CD8-positive, alpha-beta memory T cell (primary cell): ENCODE measurements around the gene HMCN2. TPM values are rescaled to one million over a fixed set of nuclear protein-coding genes. Genes with fewer than 3 reads are reported as not detected.

Source experiments
- CTCF ChIA-PET: fragments of 350-600 bp; sonication (Branson Sonifier 250); formaldehyde crosslinking; loops from one replicate; lab custom pipeline; 2021; ENCODE audit warnings: antibody characterized with exemption; lab: Charles Lee
- POLR2A ChIA-PET: fragments of 350-600 bp; sonication (Branson Sonifier 250); formaldehyde crosslinking; loops from one replicate; lab custom pipeline; 2021; ENCODE audit warnings: antibody characterized with exemption; lab: Charles Lee
- DNase-seq, 5 donors: peaks; one replicate each; pipeline versions ENCODE4 v3.0.0 to v3.0.0-alpha.2; 2020 to 2022; ENCODE audit warnings: mixed read lengths in 1 of 5
- H3K27ac ChIP-seq: one replicate; pipeline ENCODE4 v1.7.0; 2013; ENCODE audit warnings: low read depth, mild to moderate bottlenecking, low read length, moderate library complexity
- H3K27me3 ChIP-seq: 2 replicates; pipeline ENCODE4 v1.7.0; 2013; ENCODE audit warnings: low read length, mild to moderate bottlenecking; ENCODE audit not compliant: insufficient read depth, poor library complexity, severe bottlenecking
- H3K36me3 ChIP-seq: 2 replicates; pipeline ENCODE4 v1.7.0; 2013; ENCODE audit warnings: mild to moderate bottlenecking, low read length, moderate library complexity; ENCODE audit not compliant: insufficient read depth
- H3K4me1 ChIP-seq: 2 replicates; pipeline ENCODE4 v1.7.0; 2013; ENCODE audit warnings: mild to moderate bottlenecking, low read length, moderate library complexity; ENCODE audit not compliant: insufficient read depth
- H3K4me3 ChIP-seq: 2 replicates; pipeline ENCODE4 v1.7.0; 2013; ENCODE audit warnings: mild to moderate bottlenecking, low read length
- H3K9me3 ChIP-seq: 2 replicates; pipeline ENCODE4 v1.7.0; 2013; ENCODE audit warnings: mild to moderate bottlenecking, low read length
- H3K27ac Mint-ChIP-seq, 8 donors: one replicate each; pipeline ENCODE4 v1.8.0; 2020 to 2021; ENCODE audit warnings: mixed read lengths in 8 of 8, mild to moderate bottlenecking in 6 of 8, inconsistent platforms in 3 of 8, moderate library complexity in 3 of 8
- H3K27me3 Mint-ChIP-seq, 2 donors: one replicate each; pipeline ENCODE4 v1.8.0; 2020 to 2021; ENCODE audit warnings: mixed read lengths in 2 of 2, mild to moderate bottlenecking in 1 of 2, moderate library complexity in 1 of 2
- H3K36me3 Mint-ChIP-seq, 3 donors: one replicate each; pipeline ENCODE4 v1.8.0; 2020 to 2021; ENCODE audit warnings: mixed read lengths in 3 of 3, inconsistent platforms in 1 of 3, mild to moderate bottlenecking in 1 of 3
- H3K4me1 Mint-ChIP-seq, 3 donors: one replicate each; pipeline ENCODE4 v1.8.0; 2020 to 2021; ENCODE audit warnings: mixed read lengths in 3 of 3, inconsistent platforms in 1 of 3, mild to moderate bottlenecking in 1 of 3
- H3K4me3 Mint-ChIP-seq, 7 donors: one replicate each; pipeline ENCODE4 v1.8.0; 2020 to 2021; ENCODE audit warnings: mixed read lengths in 7 of 7, mild to moderate bottlenecking in 6 of 7, moderate library complexity in 4 of 7, inconsistent platforms in 2 of 7
- H3K9me3 Mint-ChIP-seq, 5 donors: one replicate each; pipeline ENCODE4 v1.8.0; 2020 to 2022; ENCODE audit warnings: mixed read lengths in 5 of 5, mild to moderate bottlenecking in 3 of 5, moderate library complexity in 2 of 5, inconsistent platforms in 1 of 5
- polyA plus RNA-seq: library from polyadenylated mRNA; unstranded; fragments of 300-500 nt; fragmentation: Illumina TruSeq; gene quantifications from one replicate; pipeline ENCODE4 v1.2.3, GENCODE V29; 2021
- total RNA-seq, 2 experiments: library from RNA; stranded (reverse); gene quantifications; one replicate each; pipeline ENCODE4 v1.2.3, GENCODE V29; 2021

The HMCN2 gene
- total and polyA plus RNA-seq, 3 experiments from 2014 or later, result not detected

DNA sequence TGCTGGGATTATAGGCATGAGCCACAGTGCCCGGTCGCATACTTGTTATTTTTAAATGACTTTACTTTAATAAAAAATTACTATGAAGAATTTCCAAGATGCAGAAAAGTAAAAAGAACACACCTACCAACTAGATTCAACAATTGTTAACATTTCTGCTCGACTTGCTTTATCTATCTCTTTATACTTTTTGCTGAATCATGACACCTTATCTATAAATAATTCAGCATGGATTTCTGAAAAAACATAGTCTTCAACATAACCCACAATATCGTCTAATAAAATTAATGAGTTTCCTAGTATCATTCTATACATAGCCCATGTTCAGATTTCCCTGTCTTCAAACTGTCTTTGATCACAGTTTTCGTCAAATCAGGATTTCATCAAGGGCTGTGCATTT, 25.9 kb downstream of the HMCN2 start:
- Histone ChIP-seq H3K36me3 (no peaks in the 10 kb centered on the region), H3K4me1 (no peaks in the 10 kb centered on the region), H3K27me3 (no peaks in the 10 kb centered on the region), H3K27ac (no peak overlapping the region), H3K9me3 (no peaks in the 10 kb centered on the region), H3K4me3 (no peak overlapping the region)
- H3K4me3 Mint-ChIP-seq, result no peak overlapping the region
- ChIA-PET POLR2A (no interaction called here), CTCF (no interaction called here)
- DNase-seq, result no peak
- no peak overlapping the region for H3K27ac Mint-ChIP-seq
- no peaks in the 10 kb centered on the region for H3K4me1 Mint-ChIP-seq
- peaks cover 18 to 54% of the 10 kb centered on the region in 2 donors for H3K27me3 Mint-ChIP-seq
- no peaks in the 10 kb centered on the region for H3K9me3 Mint-ChIP-seq
- H3K36me3 Mint-ChIP-seq, result no peaks in the 10 kb centered on the region

DNA sequence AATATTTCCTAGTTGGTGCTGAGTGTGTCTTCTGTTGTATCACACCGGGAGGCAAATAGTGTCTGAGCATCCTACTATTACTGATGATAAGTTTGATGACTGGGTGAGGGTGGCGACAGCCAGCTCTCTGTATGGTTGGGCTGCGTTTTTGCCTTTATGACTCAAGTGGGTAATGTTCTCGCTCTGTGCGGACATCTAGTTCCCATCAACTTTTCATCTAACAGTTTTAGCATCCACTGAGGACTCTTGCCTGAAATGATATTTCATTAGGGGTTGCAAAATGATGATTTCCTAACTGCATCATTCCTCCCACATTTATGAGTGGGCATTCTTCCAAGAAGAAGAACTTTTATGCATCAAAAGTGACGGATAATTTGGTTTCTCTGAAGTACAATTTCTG, 26.5 kb downstream of the HMCN2 start:
- Histone ChIP-seq H3K4me3 (no peak overlapping the region), H3K27ac (no peak overlapping the region), H3K4me1 (no peaks in the 10 kb centered on the region), H3K36me3 (no peaks in the 10 kb centered on the region), H3K27me3 (no peaks in the 10 kb centered on the region), H3K9me3 (no peaks in the 10 kb centered on the region)
- no peaks in the 10 kb centered on the region for H3K4me1 Mint-ChIP-seq
- CTCF ChIA-PET, result no interaction called here
- peaks cover 0 to 1% (median 0%) of the 10 kb centered on the region in 5 donors for H3K9me3 Mint-ChIP-seq
- DNase-seq, result no peak
- H3K4me3 Mint-ChIP-seq, result no peak overlapping the region
- POLR2A ChIA-PET, result no interaction called here
- H3K27me3 Mint-ChIP-seq, result peaks cover 16 to 52% of the 10 kb centered on the region in 2 donors
- no peak overlapping the region for H3K27ac Mint-ChIP-seq
- no peaks in the 10 kb centered on the region for H3K36me3 Mint-ChIP-seq

DNA sequence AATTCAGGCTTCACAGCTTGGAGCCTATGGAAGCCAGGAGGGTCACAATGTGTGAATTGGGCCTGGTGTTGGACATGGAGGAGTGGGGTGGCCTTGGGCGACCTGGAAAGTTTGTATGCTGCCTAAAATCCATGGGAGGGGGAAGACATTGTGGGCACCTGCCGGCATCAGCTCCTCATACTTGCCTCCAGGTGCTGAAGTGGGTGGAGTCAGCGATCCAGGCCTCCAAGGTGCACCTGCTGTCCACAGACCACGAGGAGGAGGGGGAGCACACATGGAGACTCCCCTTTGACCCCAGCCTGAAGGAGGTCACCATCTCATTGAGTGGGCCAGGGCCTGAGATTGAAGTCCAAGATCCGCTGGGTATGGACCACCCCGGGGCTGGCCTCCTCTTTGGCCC, 29.1 kb downstream of the HMCN2 start:
- Mint-ChIP-seq H3K9me3 (peaks cover 0 to 1% (median 0%) of the 10 kb centered on the region in 5 donors), H3K27me3 (peaks cover 6 to 45% of the 10 kb centered on the region in 2 donors), H3K4me1 (no peaks in the 10 kb centered on the region), H3K27ac (no peak overlapping the region), H3K36me3 (no peaks in the 10 kb centered on the region), H3K4me3 (no peak overlapping the region)
- no peaks in the 10 kb centered on the region for H3K27me3 ChIP-seq
- CTCF ChIA-PET, result no interaction called here
- H3K4me1 ChIP-seq, result no peaks in the 10 kb centered on the region
- no peaks in the 10 kb centered on the region for H3K9me3 ChIP-seq
- no peak overlapping the region for H3K4me3 ChIP-seq
- DNase-seq, result no peak
- no peak overlapping the region for H3K27ac ChIP-seq
- POLR2A ChIA-PET, result no interaction called here
- no peaks in the 10 kb centered on the region for H3K36me3 ChIP-seq

DNA sequence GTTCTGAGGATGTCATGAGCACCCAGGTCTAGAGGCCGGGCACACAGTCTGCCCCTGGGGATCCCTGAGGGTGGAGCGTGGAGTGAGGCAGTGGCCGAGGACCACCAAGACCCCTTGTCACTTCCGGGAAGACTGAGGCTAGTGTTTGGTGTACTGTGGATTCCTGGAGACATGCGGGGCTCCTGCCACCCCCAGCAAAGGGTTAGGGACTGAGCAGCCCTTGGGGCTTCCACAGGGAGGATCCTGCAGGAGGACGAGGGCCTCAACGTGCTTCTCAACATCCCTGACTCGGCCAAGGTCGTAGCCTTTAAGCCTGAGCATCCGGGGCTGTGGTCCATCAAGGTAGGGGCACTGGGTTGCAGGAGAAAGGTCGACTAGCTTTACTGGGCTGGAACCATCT, 29.9 kb downstream of the HMCN2 start:
- H3K27me3 ChIP-seq, result no peaks in the 10 kb centered on the region
- Mint-ChIP-seq H3K27ac (no peak overlapping the region), H3K9me3 (peaks cover 0 to 1% (median 0%) of the 10 kb centered on the region in 5 donors), H3K4me1 (no peaks in the 10 kb centered on the region), H3K4me3 (no peak overlapping the region), H3K27me3 (peaks cover 6 to 43% of the 10 kb centered on the region in 2 donors), H3K36me3 (no peaks in the 10 kb centered on the region)
- H3K36me3 ChIP-seq, result no peaks in the 10 kb centered on the region
- H3K4me1 ChIP-seq, result no peaks in the 10 kb centered on the region
- ChIA-PET CTCF (no interaction called here), POLR2A (no interaction called here)
- no peak overlapping the region for H3K4me3 ChIP-seq
- no peak overlapping the region for H3K27ac ChIP-seq
- no peaks in the 10 kb centered on the region for H3K9me3 ChIP-seq
- no peak for DNase-seq

DNA sequence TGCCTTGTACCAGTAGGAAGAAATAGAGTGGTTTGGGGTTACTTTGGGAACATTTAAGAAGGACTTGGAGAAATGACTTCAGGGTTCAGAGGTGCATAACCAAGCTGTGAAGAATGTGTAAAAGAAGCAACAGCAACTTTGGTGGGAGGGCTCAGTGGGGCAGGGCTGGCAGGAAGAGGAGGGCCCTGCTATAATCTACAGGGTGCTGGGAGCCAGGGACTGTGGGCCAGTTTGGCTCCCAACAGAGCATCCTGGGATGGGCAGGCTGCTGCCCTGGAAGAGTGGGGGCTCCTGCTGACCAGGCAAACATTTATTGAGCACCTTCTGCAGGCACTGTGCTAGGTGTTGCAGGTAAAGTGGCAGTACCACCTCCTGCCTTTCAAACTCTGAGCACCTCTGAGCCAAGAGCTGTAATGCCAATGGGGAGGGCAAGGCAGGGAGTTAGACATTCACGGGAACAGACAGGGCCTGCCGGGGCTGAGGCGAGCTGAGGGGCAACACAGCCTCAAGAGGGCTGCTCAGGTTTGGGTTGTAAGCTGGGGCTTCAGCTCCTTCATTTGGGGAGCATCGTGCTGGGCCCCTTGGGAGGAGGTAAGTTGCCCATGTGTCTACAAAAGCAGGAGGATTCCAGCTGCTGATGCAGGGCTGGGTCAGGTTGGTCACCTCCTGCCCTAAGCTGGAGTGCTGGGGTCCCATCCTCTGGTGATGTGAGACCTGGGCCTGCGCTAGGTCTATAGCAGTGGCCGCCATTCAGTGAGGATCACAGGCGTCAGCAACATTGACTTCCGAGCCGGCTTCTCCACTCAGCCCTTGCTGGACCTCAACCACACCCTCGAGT, 30.6 kb downstream of the HMCN2 start:
- Mint-ChIP-seq H3K27ac (no peak overlapping the region), H3K4me3 (no peak overlapping the region), H3K4me1 (no peaks in the 10 kb centered on the region), H3K9me3 (peaks cover 0 to 4% (median 0%) of the 10 kb centered on the region in 5 donors), H3K36me3 (no peaks in the 10 kb centered on the region), H3K27me3 (peaks cover 6 to 46% of the 10 kb centered on the region in 2 donors)
- no peak for DNase-seq
- no peaks in the 10 kb centered on the region for H3K9me3 ChIP-seq
- H3K4me3 ChIP-seq, result no peak overlapping the region
- H3K4me1 ChIP-seq, result no peaks in the 10 kb centered on the region
- H3K27me3 ChIP-seq, result no peaks in the 10 kb centered on the region
- H3K27ac ChIP-seq, result no peak overlapping the region
- CTCF ChIA-PET, result no interaction called here
- no peaks in the 10 kb centered on the region for H3K36me3 ChIP-seq
- POLR2A ChIA-PET, result no interaction called here

DNA sequence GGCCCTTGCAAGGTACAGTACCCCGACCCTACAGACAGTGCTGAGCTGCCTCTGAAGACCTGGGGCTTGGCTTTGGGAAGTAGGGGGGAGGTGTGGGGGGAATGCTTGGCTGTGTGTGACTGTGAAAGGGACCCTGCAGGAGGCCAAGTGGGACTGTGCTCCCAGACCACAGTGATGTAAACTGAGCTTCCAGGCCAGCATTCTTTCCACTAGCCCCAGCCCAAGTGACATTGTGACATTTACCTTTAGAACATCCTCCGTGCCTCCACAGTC, 31.2 kb downstream of the HMCN2 start:
- no peaks in the 10 kb centered on the region for H3K4me1 Mint-ChIP-seq
- DNase-seq, result no peak
- CTCF ChIA-PET, result no interaction called here

DNA sequence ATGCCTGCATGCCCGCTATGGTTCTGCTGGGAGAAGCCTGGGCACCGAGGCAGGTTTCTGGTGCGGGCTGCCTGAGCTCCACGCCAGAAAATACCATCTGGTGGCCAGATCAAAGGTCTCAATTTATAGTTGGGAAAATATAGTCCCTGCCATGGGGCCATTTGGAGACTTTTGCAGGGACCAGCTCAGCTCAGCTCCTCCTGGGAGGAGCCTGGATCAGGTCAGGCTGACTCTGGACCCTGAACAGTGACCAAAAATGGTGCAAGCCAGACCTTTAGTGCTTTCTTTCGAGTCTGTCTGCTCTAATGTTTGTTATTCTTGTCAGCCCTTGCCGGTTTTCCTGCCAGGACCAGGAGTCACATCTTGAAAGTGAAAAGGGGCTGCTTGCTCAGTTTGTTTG, 31.8 kb downstream of the HMCN2 start:
- Mint-ChIP-seq H3K27ac (no peak overlapping the region), H3K36me3 (no peaks in the 10 kb centered on the region), H3K27me3 (peaks cover 14 to 43% of the 10 kb centered on the region in 2 donors), H3K4me3 (no peak overlapping the region), H3K9me3 (peaks cover 0 to 4% (median 0%) of the 10 kb centered on the region in 5 donors), H3K4me1 (no peaks in the 10 kb centered on the region)
- Histone ChIP-seq H3K4me1 (no peaks in the 10 kb centered on the region), H3K27me3 (no peaks in the 10 kb centered on the region), H3K4me3 (no peak overlapping the region), H3K27ac (no peak overlapping the region), H3K9me3 (no peaks in the 10 kb centered on the region), H3K36me3 (no peaks in the 10 kb centered on the region)
- ChIA-PET POLR2A (no interaction called here), CTCF (no interaction called here)
- no peak for DNase-seq

More for the DNA sequence above, 31.2 kb downstream of the HMCN2 start:
- H3K9me3 ChIP-seq, result no peaks in the 10 kb centered on the region
- no peak overlapping the region for H3K27ac Mint-ChIP-seq
- H3K27ac ChIP-seq, result no peak overlapping the region
- H3K4me3 ChIP-seq, result no peak overlapping the region
- peaks cover 0 to 4% (median 0%) of the 10 kb centered on the region in 5 donors for H3K9me3 Mint-ChIP-seq
- H3K36me3 Mint-ChIP-seq, result no peaks in the 10 kb centered on the region
- H3K27me3 ChIP-seq, result no peaks in the 10 kb centered on the region
- H3K36me3 ChIP-seq, result no peaks in the 10 kb centered on the region
- H3K4me3 Mint-ChIP-seq, result no peak overlapping the region
- peaks cover 10 to 45% of the 10 kb centered on the region in 2 donors for H3K27me3 Mint-ChIP-seq
- H3K4me1 ChIP-seq, result no peaks in the 10 kb centered on the region
- POLR2A ChIA-PET, result no interaction called here

DNA sequence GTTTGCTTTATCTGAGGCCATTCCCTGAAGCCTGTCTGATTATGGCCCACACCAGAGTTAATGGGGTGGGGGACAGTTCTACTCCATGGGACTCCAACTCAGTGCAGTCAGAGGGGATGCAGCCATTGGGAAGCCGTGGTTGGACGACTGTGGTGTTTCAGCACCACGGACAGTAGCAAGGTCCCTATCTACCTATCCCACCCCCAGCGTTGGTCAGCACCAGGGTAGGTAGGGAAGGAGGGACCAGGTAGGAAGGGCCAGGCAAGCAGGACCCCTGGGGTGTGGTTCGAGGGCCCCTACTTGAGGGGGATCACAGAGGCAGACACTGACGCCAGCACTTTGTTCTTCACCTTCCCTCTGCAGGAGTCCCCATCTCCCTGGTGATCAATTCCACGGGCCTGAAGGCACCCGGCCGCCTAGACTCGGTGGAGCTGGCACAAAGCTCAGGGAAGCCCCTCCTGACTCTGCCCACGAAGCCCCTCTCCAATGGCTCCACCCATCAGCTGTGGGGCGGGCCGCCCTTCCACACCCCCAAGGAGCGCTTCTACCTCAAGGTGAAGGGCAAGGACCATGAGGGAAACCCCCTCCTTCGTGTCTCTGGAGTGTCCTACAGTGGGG, 33.2 kb downstream of the HMCN2 start:
- POLR2A ChIA-PET, result no interaction called here
- Histone ChIP-seq H3K4me1 (no peaks in the 10 kb centered on the region), H3K36me3 (no peaks in the 10 kb centered on the region), H3K27ac (no peak overlapping the region), H3K27me3 (no peaks in the 10 kb centered on the region), H3K9me3 (no peaks in the 10 kb centered on the region), H3K4me3 (no peak overlapping the region)
- H3K9me3 Mint-ChIP-seq, result peaks cover 0 to 4% (median 0%) of the 10 kb centered on the region in 5 donors
- H3K4me1 Mint-ChIP-seq, result no peaks in the 10 kb centered on the region
- DNase-seq, result no peak
- H3K36me3 Mint-ChIP-seq, result no peaks in the 10 kb centered on the region
- peaks cover 15 to 38% of the 10 kb centered on the region in 2 donors for H3K27me3 Mint-ChIP-seq
- no peak overlapping the region for H3K4me3 Mint-ChIP-seq
- CTCF ChIA-PET, result no interaction called here
- H3K27ac Mint-ChIP-seq, result no peak overlapping the region
